Breast epithelium (tissue), 4 donors: Measurements from ENCODE around the gene ABCA1. TPM values are rescaled to one million over a fixed set of nuclear protein-coding genes. Genes with fewer than 3 reads are reported as not detected.

ENCODE experiments used
- DNase-seq, 2 donors: peaks; one replicate each; pipeline ENCODE4 v3.0.0-alpha.2; 2019; ENCODE audit warnings: low spot score in 2 of 2
- H3K27ac ChIP-seq, 2 donors: fragments of 200-600 bp; sonication (generic) in 1 of 2; one replicate each; pipeline ENCODE4 v1.5.1; 2016 to 2019; ENCODE audit warnings: mild to moderate bottlenecking in 1 of 2
- H3K27me3 ChIP-seq, 2 donors: fragments of 200-600 bp; sonication (generic) in 1 of 2; one replicate each; pipeline versions ENCODE4 v1.5.1 to v1.6.0; 2017 to 2019; ENCODE audit warnings: control low read depth in 1 of 2, mild to moderate bottlenecking in 1 of 2
- H3K36me3 ChIP-seq: fragments of 200-600 bp; one replicate; pipeline ENCODE4 v1.5.1; 2019
- H3K4me1 ChIP-seq, 2 donors: fragments of 200-600 bp; sonication (generic); one replicate each; pipeline ENCODE4 v1.5.1; 2016 to 2019; ENCODE audit warnings: control low read depth in 1 of 2
- H3K4me3 ChIP-seq, 3 donors: fragments of 200-600 bp; sonication (generic); 1 replicate in 2 of 3; 2 replicates in 1 of 3; pipeline ENCODE4 v1.5.1; 2016 to 2019; ENCODE audit warnings: mild to moderate bottlenecking in 3 of 3, moderate library complexity in 2 of 3
- H3K9me3 ChIP-seq, 2 donors: fragments of 200-600 bp; sonication (generic) in 1 of 2; one replicate each; pipeline ENCODE4 v1.5.1; 2016 to 2019; ENCODE audit warnings: control low read depth in 1 of 2
- CTCF ChIP-seq, 3 donors: fragments of 450-650 bp; IDR thresholded peaks; one replicate each; pipeline ENCODE4 v1.5.1; 2016 to 2017; ENCODE audit warnings: antibody characterized with exemption in 3 of 3, mild to moderate bottlenecking in 3 of 3, moderate library complexity in 3 of 3
- POLR2A ChIP-seq: fragments of 450-650 bp; IDR thresholded peaks from one replicate; pipeline ENCODE4 v1.6.1; 2016; ENCODE audit warnings: antibody characterized with exemption, mild to moderate bottlenecking, moderate library complexity
- POLR2AphosphoS5 ChIP-seq, 3 donors: sonication (generic); formaldehyde crosslinking; IDR thresholded peaks; one replicate each; pipeline ENCODE4 v1.6.1; 2017; ENCODE audit warnings: antibody characterized with exemption in 3 of 3
- intact Hi-C: fragments of 100-400 bp; cut with DNase I; formaldehyde crosslinking; loops from one replicate; pipeline ENCODE4 v1.15.1; 2023; ENCODE audit warnings: low total_unique reads
- total RNA-seq, 3 donors: library from RNA; depleted of rRNA; stranded (reverse); fragments of >200 nt; gene quantifications; one replicate each; pipeline ENCODE4 v1.1.0, GENCODE V29; 2016

The ABCA1 gene
- total RNA-seq, 3 donors from 2014 or later = 57.0 to 100 (median 67.8) TPM

GRCh38 chr9:104819033-104819432 lies 108.9 kb downstream of the ABCA1 start:
- H3K36me3 ChIP-seq = peaks cover 43% of the 10 kb centered on the region
- no peaks in the 10 kb centered on the region for H3K4me1 ChIP-seq
- H3K4me3 ChIP-seq = no peak overlapping the region
- H3K9me3 ChIP-seq = no peaks in the 10 kb centered on the region
- DNase-seq = no peak
- intact Hi-C loops = no loop called here
- TF ChIP-seq CTCF (IDR thresholded peaks at IDR 0.05) (no peak), POLR2A (no peak), POLR2AphosphoS5 (IDR thresholded peaks at IDR 0.05) (no peak)
- H3K27me3 ChIP-seq = no peaks in the 10 kb centered on the region
- H3K27ac ChIP-seq = no peak overlapping the region

GRCh38 chr9:104817437-104817836 lies 110.5 kb downstream of the ABCA1 start:
- Histone ChIP-seq H3K27me3 (no peaks in the 10 kb centered on the region), H3K36me3 (peaks cover 36% of the 10 kb centered on the region), H3K4me3 (no peak overlapping the region), H3K27ac (peak overlapping the region in 1 of 2 donors; percentile 23), H3K9me3 (no peaks in the 10 kb centered on the region), H3K4me1 (no peaks in the 10 kb centered on the region)
- intact Hi-C loops = no loop called here
- no peak for DNase-seq
- TF ChIP-seq POLR2A = no peak
- TF ChIP-seq POLR2AphosphoS5 (IDR thresholded peaks at IDR 0.05) = no peak
- TF ChIP-seq CTCF (IDR thresholded peaks at IDR 0.05) = no peak

- TF ChIP-seq POLR2A = no peak
- no peak for TF ChIP-seq POLR2AphosphoS5 (IDR thresholded peaks at IDR 0.05)
- TF ChIP-seq CTCF (IDR thresholded peaks at IDR 0.05) = no peak
- Histone ChIP-seq H3K36me3 (peaks cover 23% of the 10 kb centered on the region), H3K4me1 (no peaks in the 10 kb centered on the region), H3K9me3 (no peaks in the 10 kb centered on the region), H3K27me3 (no peaks in the 10 kb centered on the region), H3K4me3 (no peak overlapping the region), H3K27ac (no peak overlapping the region)
- no peak for DNase-seq
- intact Hi-C loops = no loop called here
These were observed 111.9 kb downstream of the ABCA1 start for GRCh38 chr9:104815851-104816565.

GRCh38 chr9:104810421-104811339 lies 117.3 kb downstream of the ABCA1 start:
- DNase-seq = no peak
- Histone ChIP-seq H3K36me3 (no peaks in the 10 kb centered on the region), H3K27ac (peak overlapping the region; percentile 37 to 52), H3K4me1 (no peaks in the 10 kb centered on the region), H3K4me3 (no peak overlapping the region), H3K27me3 (no peaks in the 10 kb centered on the region), H3K9me3 (no peaks in the 10 kb centered on the region)
- intact Hi-C loops = no loop called here
- TF ChIP-seq POLR2A (no peak), POLR2AphosphoS5 (IDR thresholded peaks at IDR 0.05) (no peak), CTCF (IDR thresholded peaks at IDR 0.05) (no peak)
